Keratinocyte (primary cell): ENCODE data around the gene TSPYL1. TPM values are rescaled to one million over a fixed set of nuclear protein-coding genes. Genes with fewer than 3 reads are reported as not detected.

Source experiments
- DNase-seq: peaks from one replicate; pipeline ENCODE4 v3.0.0-alpha.2; 2011; ENCODE audit warnings: low read depth, missing footprints, low spot score
- FAIRE-seq: peaks from 2 replicates; lab custom pipeline; 2011; peaks lifted over from hg19 to GRCh38; lab: Jason Lieb, UNC
- H2AFZ ChIP-seq: 2 replicates; pipeline ENCODE4 v1.6.0; 2012; ENCODE audit warnings: low read length, control low read depth, inconsistent platforms; ENCODE audit not compliant: control insufficient read depth
- H3K27ac ChIP-seq: 2 replicates; pipeline ENCODE4 v1.5.1; 2011; ENCODE audit warnings: low read length; ENCODE audit not compliant: control insufficient read depth, insufficient read depth
- H3K27me3 ChIP-seq: 3 replicates; pipeline ENCODE4 v1.6.0; 2011; ENCODE audit warnings: low read length; ENCODE audit not compliant: control insufficient read depth, insufficient read depth; ENCODE audit errors: extremely low read depth
- H3K36me3 ChIP-seq, 2 experiments: 2 replicates in 1 of 2; 3 replicates in 1 of 2; pipeline ENCODE4 v1.5.1; 2011; ENCODE audit warnings: low read length in 2 of 2, mild to moderate bottlenecking in 1 of 2; ENCODE audit not compliant: control insufficient read depth in 2 of 2, insufficient read depth in 2 of 2; ENCODE audit errors: extremely low read depth in 1 of 2
- H3K4me1 ChIP-seq: 3 replicates; pipeline ENCODE4 v1.5.1; 2011; ENCODE audit warnings: low read length; ENCODE audit not compliant: control insufficient read depth, insufficient read depth; ENCODE audit errors: extremely low read depth
- H3K4me2 ChIP-seq: 3 replicates; pipeline ENCODE4 v1.6.0; 2011; ENCODE audit warnings: low read depth, low read length; ENCODE audit not compliant: control insufficient read depth, insufficient read depth; ENCODE audit errors: extremely low read depth
- H3K4me3 ChIP-seq, 3 experiments: fragments of 200-600 bp in 1 of 3; sonication (generic) in 1 of 3; 2 replicates in 2 of 3; 3 replicates in 1 of 3; pipeline ENCODE4 v1.5.1; 2011 to 2016; ENCODE audit warnings: low read length in 3 of 3, mild to moderate bottlenecking in 3 of 3, control low read depth in 2 of 3, inconsistent platforms in 1 of 3, low read depth in 1 of 3, mixed read lengths in 1 of 3, mixed run types in 1 of 3, moderate library complexity in 1 of 3; ENCODE audit not compliant: control insufficient read depth in 2 of 3, insufficient read depth in 2 of 3; ENCODE audit errors: extremely low read depth in 1 of 3
- H3K79me2 ChIP-seq: 2 replicates; pipeline ENCODE4 v1.6.0; 2012; ENCODE audit warnings: low read length; ENCODE audit not compliant: control insufficient read depth, insufficient read depth
- H3K9ac ChIP-seq: 3 replicates; pipeline ENCODE4 v1.6.0; 2011; ENCODE audit warnings: low read length; ENCODE audit not compliant: control insufficient read depth, insufficient read depth; ENCODE audit errors: extremely low read depth
- H3K9me1 ChIP-seq: 3 replicates; pipeline ENCODE4 v1.6.0; 2011; ENCODE audit warnings: low read length; ENCODE audit not compliant: control insufficient read depth, insufficient read depth; ENCODE audit errors: extremely low read depth
- H3K9me3 ChIP-seq: 2 replicates; pipeline ENCODE4 v1.5.1; 2012; ENCODE audit warnings: low read depth, low read length; ENCODE audit not compliant: control insufficient read depth
- H4K20me1 ChIP-seq: 3 replicates; pipeline ENCODE4 v1.6.0; 2011; ENCODE audit warnings: low read length; ENCODE audit not compliant: control insufficient read depth, insufficient read depth; ENCODE audit errors: extremely low read depth
- CTCF ChIP-seq, 3 experiments: IDR thresholded peaks in 1 of 3; conservative IDR thresholded peaks in 1 of 3; optimal IDR thresholded peaks in 1 of 3; 2 replicates in 2 of 3; 3 replicates in 1 of 3; pipeline versions ENCODE3 to v1.5.1; 2011; ENCODE audit warnings: low read length in 3 of 3, mild to moderate bottlenecking in 3 of 3, moderate library complexity in 2 of 3, control low read depth in 1 of 3, inconsistent platforms in 1 of 3; ENCODE audit not compliant: insufficient read depth in 2 of 3; ENCODE audit errors: extremely low read depth in 1 of 3
- EZH2 ChIP-seq: IDR thresholded peaks from one replicate; pipeline ENCODE4 v1.6.1; 2012; ENCODE audit warnings: inconsistent platforms, mild to moderate bottlenecking, low read length, moderate library complexity
- dilution Hi-C: fragments of 300-500 bp; cut with MboI; formaldehyde crosslinking; loops from one replicate; pipeline ENCODE4 v1.7.0; 2020; ENCODE audit warnings: low sequenced_read_pairs; ENCODE audit not compliant: extremely low pct_ligation_motif_present
- polyA plus RNA-seq, 5 experiments: library from polyadenylated mRNA; depleted of rRNA in 3 of 5; stranded (reverse) in 3 of 5; stranded (forward) in 1 of 5; unstranded in 1 of 5; fragments of >200 nt; gene quantifications; 1 replicate in 1 of 5; 2 replicates in 3 of 5; 3 replicates in 1 of 5; pipeline versions ENCODE4 v1.2.1 to v1.2.3, GENCODE V29; 2011 to 2012; ENCODE audit warnings: missing spikeins in 2 of 5, low read depth in 1 of 5, low replicate concordance in 1 of 5

TSPYL1 gene
- polyA plus RNA-seq, 1 donor (not counting 4 experiments of a cell fraction or from before 2014, with no cell fraction given), result 75.6 TPM

DNA sequence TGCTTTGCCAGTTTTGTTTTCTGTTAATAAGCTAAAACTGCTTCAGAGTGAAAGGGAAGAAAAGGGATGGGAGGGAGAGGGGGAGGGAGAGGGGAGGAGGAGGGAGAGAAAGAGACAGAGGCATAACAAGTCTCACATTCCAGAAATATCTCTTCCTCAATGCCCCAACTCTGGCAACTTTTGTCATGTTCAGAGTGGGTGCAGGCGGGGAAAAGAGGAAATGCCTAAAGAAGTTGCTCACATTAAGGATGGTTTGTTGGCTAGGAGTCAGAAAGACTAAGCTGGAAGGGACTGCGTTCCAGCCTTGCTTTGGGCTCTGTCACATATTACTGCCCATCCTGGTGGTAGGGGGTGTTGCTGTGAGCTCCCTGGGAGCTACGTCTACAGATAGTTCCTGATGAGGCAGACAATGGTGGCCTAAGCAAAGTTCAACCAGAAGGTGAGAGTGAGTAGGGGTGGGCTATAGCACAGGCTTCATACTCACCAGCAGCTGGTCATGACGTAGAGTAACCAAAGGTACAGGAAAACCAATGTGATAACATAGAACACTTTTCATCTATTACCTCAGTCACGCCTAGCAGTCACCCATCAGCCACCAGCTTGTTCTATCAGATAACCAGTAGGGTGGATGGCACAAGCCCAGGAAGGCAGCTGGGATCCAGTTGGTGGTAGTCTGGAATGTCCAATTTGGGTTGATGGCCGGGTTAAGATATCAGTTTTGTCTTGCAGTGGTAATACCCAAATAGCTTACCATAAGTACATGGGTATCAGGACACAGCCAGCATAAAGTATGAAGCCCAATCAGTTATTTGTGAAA, 28.0 kb downstream of the TSPYL1 start:
- dilution Hi-C loops, result no loop called here
- Histone ChIP-seq H3K27me3 (no peaks in the 10 kb centered on the region), H3K4me3 (peak overlapping the region in 2 of 3 experiments; percentile 58 to 84), H2AFZ (no peak overlapping the region), H3K79me2 (peaks cover 40% of the 10 kb centered on the region), H3K36me3 (peaks cover 0 to 17% of the 10 kb centered on the region in 2 experiments), H3K4me2 (peak overlapping the region; percentile 87), H3K4me1 (peaks cover 37% of the 10 kb centered on the region), H3K9me3 (no peaks in the 10 kb centered on the region), H3K9me1 (peaks cover 4% of the 10 kb centered on the region), H3K9ac (no peak overlapping the region), H3K27ac (no peak overlapping the region), H4K20me1 (peaks cover 3% of the 10 kb centered on the region)
- TF ChIP-seq CTCF (optimal IDR thresholded peaks at IDR 0.05 in 1 of 3, IDR thresholded peaks at IDR 0.05 in 1 of 3, conservative IDR thresholded peaks at IDR 0.05 in 1 of 3; ENCODE audit: extremely low read depth in 1 of 3, insufficient read depth in 2 of 3, low read length in 3 of 3) (no peak), EZH2 (no peak)
- DNase-seq (no peak), FAIRE-seq (peak; percentile 72)

DNA sequence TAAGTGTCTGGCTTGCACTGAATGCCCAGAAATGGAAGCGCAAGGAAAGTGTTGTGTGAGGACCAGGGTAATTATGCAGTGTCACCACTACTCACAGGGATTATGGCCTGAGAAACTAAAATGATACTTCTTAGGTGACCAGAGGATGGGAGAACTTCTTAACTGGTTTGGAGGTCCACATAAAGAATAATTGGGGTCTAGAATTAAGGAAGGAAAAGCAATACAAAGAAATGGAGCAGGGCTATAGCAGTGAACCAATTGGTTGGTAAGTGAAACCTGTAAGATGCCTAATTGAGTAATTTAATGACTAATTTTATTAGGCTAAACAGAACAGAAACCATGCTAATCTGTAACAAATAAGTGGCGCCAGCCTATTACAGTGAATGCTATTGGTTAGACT, 31.2 kb downstream of the TSPYL1 start:
- TF ChIP-seq CTCF (optimal IDR thresholded peaks at IDR 0.05 in 1 of 3, IDR thresholded peaks at IDR 0.05 in 1 of 3, conservative IDR thresholded peaks at IDR 0.05 in 1 of 3; ENCODE audit: extremely low read depth in 1 of 3, insufficient read depth in 2 of 3, low read length in 3 of 3) (no peak), EZH2 (no peak)
- no peak for DNase-seq
- dilution Hi-C loops, result no loop called here
- Histone ChIP-seq H3K27ac (no peak overlapping the region), H3K4me3 (no peak overlapping the region), H3K4me1 (peaks cover 28% of the 10 kb centered on the region), H3K4me2 (no peak overlapping the region), H4K20me1 (peaks cover 3% of the 10 kb centered on the region), H3K27me3 (no peaks in the 10 kb centered on the region), H3K79me2 (peaks cover 35% of the 10 kb centered on the region), H3K36me3 (peaks cover 0 to 17% of the 10 kb centered on the region in 2 experiments), H3K9ac (no peak overlapping the region), H2AFZ (no peak overlapping the region), H3K9me1 (peaks cover 4% of the 10 kb centered on the region), H3K9me3 (no peaks in the 10 kb centered on the region)
- FAIRE-seq, result no peak
